Keratinocyte (primary cell): ENCODE data around the gene ATF5. TPM values are rescaled to one million over a fixed set of nuclear protein-coding genes. Genes with fewer than 3 reads are reported as not detected.

Experiments used
- DNase-seq: peaks from one replicate; pipeline ENCODE4 v3.0.0-alpha.2; 2011; ENCODE audit warnings: low read depth, missing footprints, low spot score
- FAIRE-seq: peaks from 2 replicates; lab custom pipeline; 2011; peaks lifted over from hg19 to GRCh38; lab: Jason Lieb, UNC
- H2AFZ ChIP-seq: 2 replicates; pipeline ENCODE4 v1.6.0; 2012; ENCODE audit warnings: low read length, control low read depth, inconsistent platforms; ENCODE audit not compliant: control insufficient read depth
- H3K27ac ChIP-seq: 2 replicates; pipeline ENCODE4 v1.5.1; 2011; ENCODE audit warnings: low read length; ENCODE audit not compliant: control insufficient read depth, insufficient read depth
- H3K27me3 ChIP-seq: 3 replicates; pipeline ENCODE4 v1.6.0; 2011; ENCODE audit warnings: low read length; ENCODE audit not compliant: control insufficient read depth, insufficient read depth; ENCODE audit errors: extremely low read depth
- H3K36me3 ChIP-seq, 2 experiments: 2 replicates in 1 of 2; 3 replicates in 1 of 2; pipeline ENCODE4 v1.5.1; 2011; ENCODE audit warnings: low read length in 2 of 2, mild to moderate bottlenecking in 1 of 2; ENCODE audit not compliant: control insufficient read depth in 2 of 2, insufficient read depth in 2 of 2; ENCODE audit errors: extremely low read depth in 1 of 2
- H3K4me1 ChIP-seq: 3 replicates; pipeline ENCODE4 v1.5.1; 2011; ENCODE audit warnings: low read length; ENCODE audit not compliant: control insufficient read depth, insufficient read depth; ENCODE audit errors: extremely low read depth
- H3K4me2 ChIP-seq: 3 replicates; pipeline ENCODE4 v1.6.0; 2011; ENCODE audit warnings: low read depth, low read length; ENCODE audit not compliant: control insufficient read depth, insufficient read depth; ENCODE audit errors: extremely low read depth
- H3K4me3 ChIP-seq, 3 experiments: fragments of 200-600 bp in 1 of 3; sonication (generic) in 1 of 3; 2 replicates in 2 of 3; 3 replicates in 1 of 3; pipeline ENCODE4 v1.5.1; 2011 to 2016; ENCODE audit warnings: low read length in 3 of 3, mild to moderate bottlenecking in 3 of 3, control low read depth in 2 of 3, inconsistent platforms in 1 of 3, low read depth in 1 of 3, mixed read lengths in 1 of 3, mixed run types in 1 of 3, moderate library complexity in 1 of 3; ENCODE audit not compliant: control insufficient read depth in 2 of 3, insufficient read depth in 2 of 3; ENCODE audit errors: extremely low read depth in 1 of 3
- H3K79me2 ChIP-seq: 2 replicates; pipeline ENCODE4 v1.6.0; 2012; ENCODE audit warnings: low read length; ENCODE audit not compliant: control insufficient read depth, insufficient read depth
- H3K9ac ChIP-seq: 3 replicates; pipeline ENCODE4 v1.6.0; 2011; ENCODE audit warnings: low read length; ENCODE audit not compliant: control insufficient read depth, insufficient read depth; ENCODE audit errors: extremely low read depth
- H3K9me1 ChIP-seq: 3 replicates; pipeline ENCODE4 v1.6.0; 2011; ENCODE audit warnings: low read length; ENCODE audit not compliant: control insufficient read depth, insufficient read depth; ENCODE audit errors: extremely low read depth
- H3K9me3 ChIP-seq: 2 replicates; pipeline ENCODE4 v1.5.1; 2012; ENCODE audit warnings: low read depth, low read length; ENCODE audit not compliant: control insufficient read depth
- H4K20me1 ChIP-seq: 3 replicates; pipeline ENCODE4 v1.6.0; 2011; ENCODE audit warnings: low read length; ENCODE audit not compliant: control insufficient read depth, insufficient read depth; ENCODE audit errors: extremely low read depth
- EZH2 ChIP-seq: IDR thresholded peaks from one replicate; pipeline ENCODE4 v1.6.1; 2012; ENCODE audit warnings: inconsistent platforms, mild to moderate bottlenecking, low read length, moderate library complexity
- dilution Hi-C: fragments of 300-500 bp; cut with MboI; formaldehyde crosslinking; loops from one replicate; pipeline ENCODE4 v1.7.0; 2020; ENCODE audit warnings: low sequenced_read_pairs; ENCODE audit not compliant: extremely low pct_ligation_motif_present
- polyA plus RNA-seq, 5 experiments: library from polyadenylated mRNA; depleted of rRNA in 3 of 5; stranded (reverse) in 3 of 5; stranded (forward) in 1 of 5; unstranded in 1 of 5; fragments of >200 nt; gene quantifications; 1 replicate in 1 of 5; 2 replicates in 3 of 5; 3 replicates in 1 of 5; pipeline versions ENCODE4 v1.2.1 to v1.2.3, GENCODE V29; 2011 to 2012; ENCODE audit warnings: missing spikeins in 2 of 5, low read depth in 1 of 5, low replicate concordance in 1 of 5
- TF ChIP-seq, protein P1 (sequence below), 3 experiments: IDR thresholded peaks in 1 of 3; conservative IDR thresholded peaks in 1 of 3; optimal IDR thresholded peaks in 1 of 3; 2 replicates in 2 of 3; 3 replicates in 1 of 3; pipeline versions ENCODE3 to v1.5.1; 2011; ENCODE audit warnings: low read length in 3 of 3, mild to moderate bottlenecking in 3 of 3, moderate library complexity in 2 of 3, control low read depth in 1 of 3, inconsistent platforms in 1 of 3; ENCODE audit not compliant: insufficient read depth in 2 of 3; ENCODE audit errors: extremely low read depth in 1 of 3

The ATF5 gene
- polyA plus RNA-seq, 1 donor (not counting 4 experiments of a cell fraction or from before 2014, with no cell fraction given), result 6.0 TPM

DNA sequence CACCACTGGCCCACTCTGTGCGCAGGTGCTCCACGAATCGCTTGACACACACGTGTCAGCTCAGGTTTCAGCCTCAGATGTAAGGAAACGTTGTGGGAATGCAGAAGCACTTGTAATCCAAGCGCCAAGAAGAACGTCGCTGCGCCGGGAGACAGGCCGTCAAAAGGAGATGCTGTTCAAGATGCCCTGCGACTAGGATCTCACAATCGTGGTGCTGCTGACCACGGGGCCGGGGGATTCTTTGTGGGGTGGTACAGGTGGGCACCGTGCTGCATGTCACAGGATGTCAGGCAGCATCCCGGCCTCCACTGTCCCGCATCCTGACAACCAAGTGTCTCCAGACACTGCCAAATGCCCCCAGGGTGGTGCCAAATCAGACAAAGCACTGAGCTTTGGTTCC lies 48.9 kb downstream of the ATF5 start:
- H3K4me1 ChIP-seq, result no peaks in the 10 kb centered on the region
- dilution Hi-C loops, result no loop called here
- no peak overlapping the region for H2AFZ ChIP-seq
- no peaks in the 10 kb centered on the region for H3K9me1 ChIP-seq
- DNase-seq, result no peak
- no peak overlapping the region for H3K27ac ChIP-seq
- no peak for FAIRE-seq
- TF ChIP-seq, protein P1, sequence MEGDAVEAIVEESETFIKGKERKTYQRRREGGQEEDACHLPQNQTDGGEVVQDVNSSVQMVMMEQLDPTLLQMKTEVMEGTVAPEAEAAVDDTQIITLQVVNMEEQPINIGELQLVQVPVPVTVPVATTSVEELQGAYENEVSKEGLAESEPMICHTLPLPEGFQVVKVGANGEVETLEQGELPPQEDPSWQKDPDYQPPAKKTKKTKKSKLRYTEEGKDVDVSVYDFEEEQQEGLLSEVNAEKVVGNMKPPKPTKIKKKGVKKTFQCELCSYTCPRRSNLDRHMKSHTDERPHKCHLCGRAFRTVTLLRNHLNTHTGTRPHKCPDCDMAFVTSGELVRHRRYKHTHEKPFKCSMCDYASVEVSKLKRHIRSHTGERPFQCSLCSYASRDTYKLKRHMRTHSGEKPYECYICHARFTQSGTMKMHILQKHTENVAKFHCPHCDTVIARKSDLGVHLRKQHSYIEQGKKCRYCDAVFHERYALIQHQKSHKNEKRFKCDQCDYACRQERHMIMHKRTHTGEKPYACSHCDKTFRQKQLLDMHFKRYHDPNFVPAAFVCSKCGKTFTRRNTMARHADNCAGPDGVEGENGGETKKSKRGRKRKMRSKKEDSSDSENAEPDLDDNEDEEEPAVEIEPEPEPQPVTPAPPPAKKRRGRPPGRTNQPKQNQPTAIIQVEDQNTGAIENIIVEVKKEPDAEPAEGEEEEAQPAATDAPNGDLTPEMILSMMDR (optimal IDR thresholded peaks at IDR 0.05 in 1 of 3, IDR thresholded peaks at IDR 0.05 in 1 of 3, conservative IDR thresholded peaks at IDR 0.05 in 1 of 3; ENCODE audit: extremely low read depth in 1 of 3, insufficient read depth in 2 of 3, low read length in 3 of 3), result no peak
- no peak for TF ChIP-seq EZH2
- H3K36me3 ChIP-seq, result no peaks in the 10 kb centered on the region
- no peaks in the 10 kb centered on the region for H3K9me3 ChIP-seq
- no peak overlapping the region for H3K4me3 ChIP-seq
- H3K4me2 ChIP-seq, result no peak overlapping the region
- no peaks in the 10 kb centered on the region for H4K20me1 ChIP-seq
- H3K9ac ChIP-seq, result no peak overlapping the region
- no peaks in the 10 kb centered on the region for H3K79me2 ChIP-seq
- no peaks in the 10 kb centered on the region for H3K27me3 ChIP-seq

GRCh38 chr19:49978324-49978723 lies 49.3 kb downstream of the ATF5 start:
- no peak overlapping the region for H3K9ac ChIP-seq
- no peaks in the 10 kb centered on the region for H4K20me1 ChIP-seq
- H3K27ac ChIP-seq, result no peak overlapping the region
- H3K9me1 ChIP-seq, result no peaks in the 10 kb centered on the region
- no peak for DNase-seq
- H3K4me3 ChIP-seq, result no peak overlapping the region
- H2AFZ ChIP-seq, result no peak overlapping the region
- dilution Hi-C loops, result no loop called here
- TF ChIP-seq EZH2, result no peak
- TF ChIP-seq, protein P1 (optimal IDR thresholded peaks at IDR 0.05 in 1 of 3, IDR thresholded peaks at IDR 0.05 in 1 of 3, conservative IDR thresholded peaks at IDR 0.05 in 1 of 3; ENCODE audit: extremely low read depth in 1 of 3, insufficient read depth in 2 of 3, low read length in 3 of 3), result no peak
- H3K9me3 ChIP-seq, result no peaks in the 10 kb centered on the region
- H3K4me2 ChIP-seq, result no peak overlapping the region
- H3K36me3 ChIP-seq, result no peaks in the 10 kb centered on the region
- no peak for FAIRE-seq
- H3K79me2 ChIP-seq, result no peaks in the 10 kb centered on the region
- H3K4me1 ChIP-seq, result no peaks in the 10 kb centered on the region
- H3K27me3 ChIP-seq, result no peaks in the 10 kb centered on the region
